Nephron (organoid): ENCODE measurements around the gene RALGDS.

Experiments
- H3K27ac Mint-ChIP-seq, 3 experiments: 2 replicates each; pipeline ENCODE4 v1.8.0; 2020; ENCODE audit warnings: mixed read lengths in 3 of 3, mild to moderate bottlenecking in 2 of 3, moderate library complexity in 1 of 3
- H3K27me3 Mint-ChIP-seq: 2 replicates; pipeline ENCODE4 v1.8.0; 2021; ENCODE audit warnings: low read depth, mild to moderate bottlenecking, moderate library complexity, mixed read lengths
- H3K36me3 Mint-ChIP-seq: 2 replicates; pipeline ENCODE4 v1.8.0; 2020; ENCODE audit warnings: low read depth, mixed read lengths
- H3K4me1 Mint-ChIP-seq: 2 replicates; pipeline ENCODE4 v1.8.0; 2020; ENCODE audit warnings: mixed read lengths
- H3K4me3 Mint-ChIP-seq, 3 experiments: 2 replicates each; pipeline ENCODE4 v1.8.0; 2020; ENCODE audit warnings: mild to moderate bottlenecking in 3 of 3, mixed read lengths in 3 of 3, moderate library complexity in 2 of 3
- H3K9me3 Mint-ChIP-seq: 2 replicates; pipeline ENCODE4 v1.8.0; 2020; ENCODE audit warnings: mixed read lengths
- CTCF ChIP-seq, 3 experiments: fragments of 200-600 bp; sonication (generic); IDR thresholded peaks; one replicate each; pipeline ENCODE4 v1.5.0; 2021; ENCODE audit warnings: antibody characterized with exemption in 3 of 3; ENCODE audit not compliant: unreplicated experiment in 3 of 3

Gene RALGDS

DNA sequence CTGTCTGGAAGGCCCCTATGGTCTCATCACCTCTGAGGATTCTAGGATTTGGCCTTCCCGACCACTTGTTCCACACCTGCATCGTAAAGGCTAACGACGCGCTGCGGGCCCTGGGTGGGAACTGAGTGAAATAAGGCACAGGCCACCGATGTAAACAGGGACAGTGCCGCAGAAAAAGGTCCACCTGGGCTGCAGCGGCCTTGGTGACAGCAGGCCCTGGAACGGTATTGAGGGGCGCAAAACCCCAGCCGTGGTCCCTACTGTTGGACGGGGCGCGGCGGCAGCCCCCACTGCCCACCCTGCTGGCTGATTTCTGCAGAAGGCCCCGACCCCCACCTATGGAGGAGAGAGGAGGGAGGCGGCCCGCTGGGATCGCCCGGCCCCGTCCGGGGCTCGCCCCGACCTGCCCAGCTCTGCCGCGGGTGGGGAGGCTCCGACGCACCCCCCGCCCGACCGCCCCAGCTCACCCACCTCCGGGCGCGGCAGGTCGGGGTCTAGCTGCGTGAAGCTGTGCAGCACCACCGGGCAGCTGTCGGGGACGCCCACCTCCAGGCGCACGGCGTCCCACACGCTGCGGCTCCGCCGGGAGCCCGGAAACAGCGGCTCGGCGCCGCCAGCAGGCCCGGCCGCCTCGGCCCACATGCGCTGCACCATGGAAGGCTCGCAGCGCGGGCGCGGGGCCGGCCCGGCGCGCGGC lies 391 bp downstream of the RALGDS start:
- TF ChIP-seq CTCF (IDR thresholded peaks at IDR 0.05; ENCODE audit: unreplicated experiment in 3 of 3), result no peak
- peaks cover 63% of the 10 kb centered on the region for H3K4me1 Mint-ChIP-seq
- no peaks in the 10 kb centered on the region for H3K36me3 Mint-ChIP-seq
- no peak overlapping the region for H3K27ac Mint-ChIP-seq
- H3K27me3 Mint-ChIP-seq, result peaks cover 11% of the 10 kb centered on the region
- H3K4me3 Mint-ChIP-seq, result peak overlapping the region; percentile 80 to 91 (median 88)
- H3K9me3 Mint-ChIP-seq, result no peaks in the 10 kb centered on the region

DNA sequence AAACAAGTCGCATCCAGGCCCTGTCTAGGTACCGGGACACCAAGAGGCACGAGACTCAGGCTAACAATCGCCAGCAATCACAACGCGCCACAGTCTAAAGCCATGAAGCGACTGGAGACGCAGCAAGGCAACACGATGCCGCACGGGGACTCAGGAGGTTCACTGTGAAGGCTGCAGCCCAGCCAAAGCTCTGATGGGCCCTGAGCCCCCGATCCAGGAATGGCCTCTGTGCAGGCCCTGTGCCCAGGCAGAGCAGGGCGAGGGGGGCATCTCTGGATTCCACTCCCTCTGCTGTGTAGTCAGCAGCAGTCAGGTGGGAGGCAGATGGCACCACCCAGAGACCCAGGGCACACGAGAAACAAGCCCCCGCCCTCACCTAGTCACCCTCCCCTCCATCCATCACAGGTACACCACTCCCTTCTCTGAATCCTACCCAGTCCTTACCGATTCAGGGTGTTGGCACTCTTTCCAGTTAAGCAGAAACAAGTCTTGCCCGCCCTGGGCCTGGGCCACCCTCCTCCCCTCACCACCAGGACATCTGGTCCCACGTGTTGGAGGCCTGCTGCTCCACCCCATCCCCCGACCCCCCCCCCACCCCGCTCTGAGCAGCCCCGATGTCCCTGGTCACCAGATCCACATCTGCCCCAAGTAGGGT lies 1.1 kb downstream of the RALGDS start:
- peak overlapping the region; percentile 80 to 91 (median 88) for H3K4me3 Mint-ChIP-seq
- no peaks in the 10 kb centered on the region for H3K9me3 Mint-ChIP-seq

DNA sequence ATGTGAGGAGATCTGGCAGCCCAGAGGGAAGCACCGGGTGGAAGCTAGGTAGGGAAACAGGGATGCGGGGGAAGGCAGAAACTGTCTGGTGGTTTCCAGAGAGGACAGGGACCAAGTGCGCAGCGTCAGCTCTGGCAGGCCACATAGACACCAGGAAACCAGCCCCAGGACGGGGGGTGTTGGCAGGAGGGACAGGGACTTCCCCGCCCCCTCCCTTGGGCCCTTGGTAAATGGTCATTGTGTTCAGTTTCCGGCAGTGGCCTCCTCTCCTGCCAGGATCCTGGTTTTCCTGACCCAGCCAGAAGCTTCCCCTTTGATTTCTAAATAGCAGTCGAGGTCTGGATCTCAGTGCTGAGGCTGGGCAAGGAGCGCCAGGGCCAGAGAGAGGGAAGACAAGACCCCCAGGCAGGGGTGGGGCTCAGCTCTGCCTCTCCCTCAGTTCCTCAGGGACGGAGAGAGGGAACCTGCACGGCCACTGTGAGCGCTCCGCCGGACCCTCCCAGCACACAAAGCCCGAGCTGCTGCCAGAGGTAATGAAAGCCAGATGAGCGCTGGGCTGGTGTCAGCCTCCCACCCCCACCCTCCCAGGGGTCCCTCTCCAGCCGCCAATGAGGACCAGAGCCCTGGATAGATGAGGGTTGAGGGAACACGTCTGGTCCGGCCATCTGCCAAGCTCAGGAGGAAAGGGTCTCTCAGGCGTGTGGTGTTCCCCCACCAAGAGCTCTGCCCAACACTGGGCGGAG lies 1.8 kb downstream of the RALGDS start:
- peaks cover 7% of the 10 kb centered on the region for H3K27me3 Mint-ChIP-seq
- peak overlapping the region; percentile 68 to 86 (median 82) for H3K27ac Mint-ChIP-seq
- no peaks in the 10 kb centered on the region for H3K36me3 Mint-ChIP-seq
- TF ChIP-seq CTCF (IDR thresholded peaks at IDR 0.05; ENCODE audit: unreplicated experiment in 3 of 3), result no peak
- H3K4me1 Mint-ChIP-seq, result peaks cover 64% of the 10 kb centered on the region
- no peaks in the 10 kb centered on the region for H3K9me3 Mint-ChIP-seq
- H3K4me3 Mint-ChIP-seq, result peak overlapping the region; percentile 80 to 91 (median 88)

More for the DNA sequence above, 1.1 kb downstream of the RALGDS start:
- Mint-ChIP-seq H3K36me3 (no peaks in the 10 kb centered on the region), H3K4me1 (peaks cover 63% of the 10 kb centered on the region), H3K27ac (peak overlapping the region; percentile 68 to 86 (median 82)), H3K27me3 (peaks cover 11% of the 10 kb centered on the region)
- TF ChIP-seq CTCF (IDR thresholded peaks at IDR 0.05; ENCODE audit: unreplicated experiment in 3 of 3), result no peak

DNA sequence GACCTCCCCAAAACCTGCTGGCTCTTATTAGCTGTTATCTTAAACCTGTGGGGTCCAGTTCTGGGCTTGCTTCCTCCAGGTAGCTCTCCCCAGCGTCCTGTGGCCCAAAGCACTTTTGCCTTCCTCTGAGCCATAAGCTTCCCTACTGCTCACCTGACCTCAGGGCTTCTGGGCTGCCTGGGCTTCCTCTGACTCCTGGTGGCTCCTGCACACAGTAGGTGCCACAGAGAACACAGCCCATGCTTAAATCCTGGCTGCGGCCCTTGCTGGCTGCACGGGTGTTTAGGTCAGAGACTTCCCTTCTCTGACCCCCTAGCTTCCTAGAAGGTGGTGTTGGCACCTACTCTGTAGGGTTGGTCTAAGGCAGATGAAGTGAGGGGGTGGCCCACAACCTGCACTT lies 2.5 kb downstream of the RALGDS start:
- Mint-ChIP-seq H3K4me3 (peak overlapping the region; percentile 80 to 91 (median 88)), H3K36me3 (no peaks in the 10 kb centered on the region), H3K4me1 (peaks cover 64% of the 10 kb centered on the region), H3K27me3 (peaks cover 3% of the 10 kb centered on the region), H3K27ac (peak overlapping the region; percentile 68 to 86 (median 82)), H3K9me3 (no peaks in the 10 kb centered on the region)
- TF ChIP-seq CTCF (IDR thresholded peaks at IDR 0.05; ENCODE audit: unreplicated experiment in 3 of 3), result no peak

DNA sequence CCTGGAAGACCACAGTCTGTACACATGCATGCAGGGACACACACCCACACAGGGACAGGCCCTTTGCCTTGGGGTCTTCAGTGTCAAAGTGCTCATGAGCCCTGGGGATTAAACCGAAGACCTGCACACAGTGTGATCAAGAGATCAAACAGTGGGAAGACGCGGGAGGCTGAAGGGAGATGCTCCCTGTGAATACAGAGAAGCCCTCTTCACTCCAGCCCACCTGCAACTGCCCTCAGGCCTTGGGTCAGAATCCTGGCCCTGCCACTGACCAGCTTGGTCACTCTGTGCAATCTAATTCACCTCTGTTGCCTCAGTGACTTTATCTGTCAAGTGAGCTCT lies 2.9 kb downstream of the RALGDS start:
- no peak for TF ChIP-seq CTCF (IDR thresholded peaks at IDR 0.05; ENCODE audit: unreplicated experiment in 3 of 3)
- Mint-ChIP-seq H3K27ac (peak overlapping the region in 1 of 3 experiments; percentile 41), H3K4me1 (peaks cover 64% of the 10 kb centered on the region), H3K36me3 (no peaks in the 10 kb centered on the region), H3K9me3 (no peaks in the 10 kb centered on the region), H3K27me3 (peaks cover 3% of the 10 kb centered on the region), H3K4me3 (peak overlapping the region in 2 of 3 experiments; percentile 24 to 30)
